RWPE1 (cell line): ENCODE measurements around the gene JPH2.
A peak's percentile ranks its signal among the peaks of the same experiment; 100 is the strongest.

Experiments used
- CTCF ChIA-PET: fragments of 350-600 bp; sonication (Branson Sonifier 250); formaldehyde crosslinking; extraction: SDS; loops from one replicate; lab custom pipeline; 2021; lab: Yijun Ruan, JAX
- POLR2A ChIA-PET: fragments of 400-600 bp; formaldehyde crosslinking; extraction: SDS; loops from one replicate; lab custom pipeline; 2020; ENCODE audit warnings: antibody characterized with exemption; ENCODE audit not compliant: low non-redundant PET; lab: Yijun Ruan, JAX
- DNase-seq: peaks from one replicate; pipeline ENCODE4 v3.0.0; 2012; ENCODE audit warnings: low spot score
- H3K27ac ChIP-seq: fragments of 450-650 bp; 2 replicates; pipeline ENCODE4 v1.5.1; 2017
- CTCF ChIP-seq: fragments of 450-650 bp; conservative IDR thresholded peaks from 2 replicates; pipeline ENCODE4 v1.5.1; 2017; ENCODE audit warnings: low read depth, mild to moderate bottlenecking

The JPH2 gene

GRCh38 chr20:44221368-44221954 is 34.5 kb upstream of the JPH2 start:
- ChIA-PET POLR2A (no interaction called here), CTCF (no interaction called here)
- no peak for TF ChIP-seq CTCF
- H3K27ac ChIP-seq, result no peak overlapping the region
- DNase-seq, result no peak

- DNase-seq, result no peak
- ChIA-PET POLR2A (no interaction called here), CTCF (interaction anchor here (0.6 to 7.7 kb wide), 5 partner anchors 92 to 252 kb away, joined by 3 to 145 read pairs (median 5); partner anchors contain the start of gene FITM2)
- no peak overlapping the region for H3K27ac ChIP-seq
- TF ChIP-seq CTCF, result no peak
Observed at GRCh38 chr20:44219791-44220190, 32.8 kb upstream of the JPH2 start.

DNA sequence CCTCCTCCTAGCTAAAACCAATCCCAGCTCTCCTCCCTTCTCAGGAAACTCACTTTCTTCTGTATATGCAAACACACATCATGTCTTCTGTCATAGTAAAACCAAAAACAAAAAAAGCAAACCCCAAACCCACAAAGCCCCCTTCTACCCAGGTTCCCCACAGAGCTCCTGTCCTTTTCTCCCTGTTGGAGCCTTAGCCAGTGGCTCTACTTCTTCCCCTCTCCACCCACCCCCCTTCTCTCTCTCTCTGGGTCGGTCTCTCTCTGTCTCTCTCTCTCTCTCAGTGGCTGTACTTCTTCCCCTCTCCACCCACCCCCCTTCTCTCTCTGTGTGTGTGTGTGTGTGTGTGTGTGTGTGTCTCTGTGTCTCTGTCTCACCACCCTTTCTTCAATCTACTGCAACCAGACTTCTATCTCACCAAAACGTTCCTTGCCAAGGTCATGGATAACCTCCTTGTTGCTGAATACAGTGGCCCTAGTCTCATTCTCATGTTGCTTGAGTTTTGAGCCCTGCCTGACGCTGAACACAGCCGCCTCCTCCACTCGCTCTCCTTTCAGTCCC is 32.3 kb upstream of the JPH2 start:
- H3K27ac ChIP-seq, result no peak overlapping the region
- no peak for TF ChIP-seq CTCF
- ChIA-PET CTCF (interaction anchor here (0.6 to 7.7 kb wide), 9 partner anchors 29 to 390 kb away, joined by 3 to 145 read pairs (median 4); partner anchors contain the start of gene FITM2), POLR2A (no interaction called here)
- no peak for DNase-seq

DNA sequence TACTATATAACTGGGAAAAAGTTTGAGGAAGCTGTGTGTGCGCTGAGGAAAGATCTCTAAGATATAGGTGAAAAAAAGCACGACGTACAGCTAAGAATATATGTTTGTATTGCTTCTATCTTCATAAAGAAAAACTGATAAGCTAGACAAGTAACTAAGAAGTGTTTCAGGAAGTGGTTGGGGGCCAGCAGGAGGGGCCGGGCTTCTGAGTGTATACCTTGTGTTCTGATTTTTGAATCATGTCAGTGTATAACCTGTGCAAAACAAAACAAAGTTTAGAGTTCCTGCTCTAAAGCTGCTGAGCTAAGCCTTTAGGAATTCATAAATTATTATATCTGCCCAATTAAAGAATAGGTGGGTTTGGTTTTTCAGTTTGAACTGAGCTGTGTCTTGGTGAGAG is 31.5 kb upstream of the JPH2 start:
- TF ChIP-seq CTCF, result no peak
- ChIA-PET POLR2A (interaction anchor here (0.6 kb wide), 2 partner anchors 97 to 329 kb away, joined by 3 to 4 read pairs; no protein-coding TSS in a partner anchor), CTCF (interaction anchor here (0.7 to 7.7 kb wide), 17 partner anchors 11 to 465 kb away, joined by 3 to 145 read pairs (median 4); partner anchors contain the start of genes FITM2 and GDAP1L1)
- no peak for DNase-seq
- no peak overlapping the region for H3K27ac ChIP-seq

GRCh38 chr20:44217342-44218092 is 30.5 kb upstream of the JPH2 start:
- DNase-seq, result peak; percentile 82
- H3K27ac ChIP-seq, result no peak overlapping the region
- CTCF ChIA-PET, result interaction anchor here (0.6 to 7.7 kb wide), 44 partner anchors 8 to 466 kb away, joined by 3 to 145 read pairs (median 4); partner anchors contain the start of genes FITM2 and GDAP1L1
- POLR2A ChIA-PET, result interaction anchor here (0.7 kb wide), 2 partner anchors 93 to 94 kb away, joined by 3 to 5 read pairs; partner anchors contain the start of gene FITM2
- TF ChIP-seq CTCF, result peak; percentile 98

- peak; percentile 99 for TF ChIP-seq CTCF
- CTCF ChIA-PET, result interaction anchor here (0.6 to 7.7 kb wide), 15 partner anchors 9 to 629 kb away, joined by 3 to 145 read pairs (median 3); partner anchors contain the start of gene FITM2
- POLR2A ChIA-PET, result interaction anchor here (1.2 kb wide), 1 partner anchor 96 kb away, joined by 3 read pairs; the partner anchor contains the start of gene FITM2
- no peak overlapping the region for H3K27ac ChIP-seq
- DNase-seq, result peak; percentile 72
Observed at GRCh38 chr20:44215125-44215524, 28.1 kb upstream of the JPH2 start.
